BLaER1 treated with 17β-estradiol and CSF1 and Interleukin-3, amounts not matched to agents 10 nM and 100 nM (cell line): ENCODE measurements around the gene PGAP3.
A peak's percentile ranks its signal among the peaks of the same experiment; 100 is the strongest.
"Not testable (repeated sequence)": the region's sequence is repeated elsewhere in the genome, so short reads cannot be mapped to it uniquely, and the experiment has no call there.

Source experiments
- H3K27ac ChIP-seq, 11 experiments: shearing (Covaris generic); formaldehyde crosslinking; 2 replicates each; pipeline ENCODE4 v1.8.1; 2022
- H3K27me3 ChIP-seq, 11 experiments: shearing (Covaris generic); formaldehyde crosslinking; 2 replicates each; pipeline ENCODE4 v1.8.1; 2022
- H3K36me3 ChIP-seq, 11 experiments: shearing (Covaris generic); formaldehyde crosslinking; 2 replicates each; pipeline ENCODE4 v1.8.1; 2022
- H3K4me1 ChIP-seq, 10 experiments: shearing (Covaris generic); formaldehyde crosslinking; 2 replicates each; pipeline ENCODE4 v1.8.1; 2022
- H3K4me2 ChIP-seq, 11 experiments: shearing (Covaris generic); formaldehyde crosslinking; 2 replicates each; pipeline ENCODE4 v1.8.1; 2022
- H3K4me3 ChIP-seq, 10 experiments: shearing (Covaris generic); formaldehyde crosslinking; 2 replicates each; pipeline ENCODE4 v1.8.1; 2022
- H3K9ac ChIP-seq, 11 experiments: shearing (Covaris generic); formaldehyde crosslinking; 2 replicates each; pipeline ENCODE4 v1.8.1; 2022
- H3K9me3 ChIP-seq, 11 experiments: shearing (Covaris generic); formaldehyde crosslinking; replicated peaks in 1 of 11; 2 replicates each; pipeline ENCODE4 v1.8.1; 2022
- H4K20me1 ChIP-seq, 11 experiments: shearing (Covaris generic); formaldehyde crosslinking; 2 replicates each; pipeline ENCODE4 v1.8.1; 2022
- Cebpa-rat ChIP-seq, 11 experiments: shearing (Covaris generic); IDR thresholded peaks; 2 replicates each; pipeline ENCODE4 v1.8.1; 2022

PGAP3 gene

GRCh38 chr17:39727556-39727955 is 39.7 kb upstream of the PGAP3 start:
- Histone ChIP-seq H3K27ac (no peak overlapping the region), H3K4me2 (0 out of 22 replicates have a peak overlapping the region, but pooled peaks of 1 of the 11 experiments have one; percentile 5), H3K4me3 (no peak overlapping the region), H3K4me1 (peaks cover 20 to 36% (median 28%) of the 10 kb centered on the region in 10 experiments), H4K20me1 (peaks cover 0 to 17% (median 0%) of the 10 kb centered on the region in 11 experiments; a peak in 6 of 22 replicates), H3K9me3 (no peaks in the 10 kb centered on the region), H3K27me3 (no peaks in the 10 kb centered on the region), H3K9ac (0 out of 22 replicates have a peak overlapping the region, but pooled peaks of 1 of the 11 experiments have one; percentile 18), H3K36me3 (peaks cover 18 to 35% (median 21%) of the 10 kb centered on the region in 11 experiments)
- TF ChIP-seq Cebpa-rat (IDR thresholded peaks at IDR 0.05) = no peak

- no peak for TF ChIP-seq Cebpa-rat (IDR thresholded peaks at IDR 0.05)
- H3K27me3 ChIP-seq = no peaks in the 10 kb centered on the region
- peaks cover 20 to 36% (median 28%) of the 10 kb centered on the region in 10 experiments for H3K4me1 ChIP-seq
- H3K9me3 ChIP-seq = no peaks in the 10 kb centered on the region
- H3K4me3 ChIP-seq = no peak overlapping the region
- H3K27ac ChIP-seq = no peak overlapping the region
- H3K4me2 ChIP-seq = peak overlapping the region in 7 of 11 experiments; percentile 22 to 40 (median 29); a peak in 11 of 22 replicates
- peak overlapping the region in 1 of 11 experiments; percentile 20; a peak in 1 of 22 replicates for H3K9ac ChIP-seq
- peaks cover 18 to 35% (median 21%) of the 10 kb centered on the region in 11 experiments for H3K36me3 ChIP-seq
- peaks cover 0 to 17% (median 0%) of the 10 kb centered on the region in 11 experiments; a peak in 6 of 22 replicates for H4K20me1 ChIP-seq
Measured at GRCh38 chr17:39726617-39727016, 38.8 kb upstream of the PGAP3 start.

GRCh38 chr17:39725923-39726322 is 38.1 kb upstream of the PGAP3 start:
- peaks cover 18 to 35% (median 21%) of the 10 kb centered on the region in 11 experiments for H3K36me3 ChIP-seq
- H3K4me1 ChIP-seq = peaks cover 20 to 36% (median 28%) of the 10 kb centered on the region in 10 experiments
- H3K27me3 ChIP-seq, H3K4me3 ChIP-seq, H3K9ac ChIP-seq, H3K27ac ChIP-seq, H3K9me3 ChIP-seq: not testable (repeated sequence)
- peaks cover 0 to 17% (median 0%) of the 10 kb centered on the region in 11 experiments; a peak in 6 of 22 replicates for H4K20me1 ChIP-seq
- peak overlapping the region in 3 of 11 experiments; percentile 22 to 40 (median 29); a peak in 5 of 22 replicates for H3K4me2 ChIP-seq

- peaks cover 18 to 35% (median 21%) of the 10 kb centered on the region in 11 experiments for H3K36me3 ChIP-seq
- H3K9ac ChIP-seq = no peak overlapping the region
- no peaks in the 10 kb centered on the region for H3K27me3 ChIP-seq
- H3K4me3 ChIP-seq = no peak overlapping the region
- no peaks in the 10 kb centered on the region for H3K9me3 ChIP-seq
- no peak for TF ChIP-seq Cebpa-rat (IDR thresholded peaks at IDR 0.05)
- no peak overlapping the region for H3K4me2 ChIP-seq
- peaks cover 0 to 15% (median 0%) of the 10 kb centered on the region in 11 experiments; a peak in 6 of 22 replicates for H4K20me1 ChIP-seq
- H3K4me1 ChIP-seq = peaks cover 17 to 33% (median 24%) of the 10 kb centered on the region in 10 experiments
- no peak overlapping the region for H3K27ac ChIP-seq
Measured at GRCh38 chr17:39724731-39725130, 36.9 kb upstream of the PGAP3 start.

GRCh38 chr17:39722965-39723848 is 35.4 kb upstream of the PGAP3 start:
- H3K9ac ChIP-seq = no peak overlapping the region
- no peak overlapping the region for H3K4me2 ChIP-seq
- peaks cover 6 to 22% (median 12%) of the 10 kb centered on the region in 10 experiments; a peak in 15 of 20 replicates for H3K4me1 ChIP-seq
- H3K36me3 ChIP-seq = peaks cover 5 to 22% (median 9%) of the 10 kb centered on the region in 11 experiments; a peak in 20 of 22 replicates
- H4K20me1 ChIP-seq = peaks cover 0 to 13% (median 0%) of the 10 kb centered on the region in 11 experiments; a peak in 2 of 22 replicates
- no peak overlapping the region for H3K27ac ChIP-seq
- H3K9me3 ChIP-seq = no peaks in the 10 kb centered on the region
- no peak for TF ChIP-seq Cebpa-rat (IDR thresholded peaks at IDR 0.05)
- no peaks in the 10 kb centered on the region for H3K27me3 ChIP-seq
- no peak overlapping the region for H3K4me3 ChIP-seq

- H3K4me3 ChIP-seq = no peak overlapping the region
- peaks cover 0 to 9% (median 0%) of the 10 kb centered on the region in 11 experiments; a peak in 2 of 22 replicates for H4K20me1 ChIP-seq
- H3K4me2 ChIP-seq = no peak overlapping the region
- H3K36me3 ChIP-seq = peaks cover 0 to 11% (median 0%) of the 10 kb centered on the region in 11 experiments; a peak in 6 of 22 replicates
- no peaks in the 10 kb centered on the region for H3K9me3 ChIP-seq
- peaks cover 0 to 27% (median 11%) of the 10 kb centered on the region in 10 experiments; a peak in 13 of 20 replicates for H3K4me1 ChIP-seq
- H3K9ac ChIP-seq = no peak overlapping the region
- H3K27me3 ChIP-seq = no peaks in the 10 kb centered on the region
- H3K27ac ChIP-seq = no peak overlapping the region
- no peak for TF ChIP-seq Cebpa-rat (IDR thresholded peaks at IDR 0.05)
Measured at GRCh38 chr17:39722104-39722503, 34.2 kb upstream of the PGAP3 start.

GRCh38 chr17:39719563-39720355 is 31.9 kb upstream of the PGAP3 start:
- H3K4me2 ChIP-seq = no peak overlapping the region
- no peaks in the 10 kb centered on the region; a peak in 1 of 22 replicates for H4K20me1 ChIP-seq
- no peak overlapping the region for H3K9ac ChIP-seq
- H3K4me3 ChIP-seq = no peak overlapping the region
- H3K36me3 ChIP-seq = no peaks in the 10 kb centered on the region
- no peak overlapping the region for H3K27ac ChIP-seq
- no peaks in the 10 kb centered on the region for H3K9me3 ChIP-seq
- H3K4me1 ChIP-seq = peaks cover 0 to 24% (median 14%) of the 10 kb centered on the region in 10 experiments; a peak in 9 of 20 replicates
- H3K27me3 ChIP-seq = no peaks in the 10 kb centered on the region
- TF ChIP-seq Cebpa-rat (IDR thresholded peaks at IDR 0.05) = no peak

GRCh38 chr17:39717660-39718059 is 29.8 kb upstream of the PGAP3 start:
- no peak for TF ChIP-seq Cebpa-rat (IDR thresholded peaks at IDR 0.05)
- H3K9me3 ChIP-seq = no peaks in the 10 kb centered on the region
- H3K27ac ChIP-seq = no peak overlapping the region
- H3K4me1 ChIP-seq = peaks cover 0 to 28% (median 17%) of the 10 kb centered on the region in 10 experiments; a peak in 10 of 20 replicates
- H3K27me3 ChIP-seq = no peaks in the 10 kb centered on the region
- H3K36me3 ChIP-seq = no peaks in the 10 kb centered on the region
- H3K4me3 ChIP-seq = no peak overlapping the region
- H3K4me2 ChIP-seq = peak overlapping the region in 3 of 11 experiments; percentile 30 to 47 (median 40); a peak in 3 of 22 replicates
- H3K9ac ChIP-seq = no peak overlapping the region
- no peaks in the 10 kb centered on the region; a peak in 1 of 22 replicates for H4K20me1 ChIP-seq
